NCI-H2081 (cell line): ENCODE results near the gene DNAJB8.

ENCODE experiments used
- DNase-seq, 2 experiments: peaks; one replicate each; lab custom pipeline; 2025; lab: John Stamatoyannopoulos, UW

The DNAJB8 gene

DNA sequence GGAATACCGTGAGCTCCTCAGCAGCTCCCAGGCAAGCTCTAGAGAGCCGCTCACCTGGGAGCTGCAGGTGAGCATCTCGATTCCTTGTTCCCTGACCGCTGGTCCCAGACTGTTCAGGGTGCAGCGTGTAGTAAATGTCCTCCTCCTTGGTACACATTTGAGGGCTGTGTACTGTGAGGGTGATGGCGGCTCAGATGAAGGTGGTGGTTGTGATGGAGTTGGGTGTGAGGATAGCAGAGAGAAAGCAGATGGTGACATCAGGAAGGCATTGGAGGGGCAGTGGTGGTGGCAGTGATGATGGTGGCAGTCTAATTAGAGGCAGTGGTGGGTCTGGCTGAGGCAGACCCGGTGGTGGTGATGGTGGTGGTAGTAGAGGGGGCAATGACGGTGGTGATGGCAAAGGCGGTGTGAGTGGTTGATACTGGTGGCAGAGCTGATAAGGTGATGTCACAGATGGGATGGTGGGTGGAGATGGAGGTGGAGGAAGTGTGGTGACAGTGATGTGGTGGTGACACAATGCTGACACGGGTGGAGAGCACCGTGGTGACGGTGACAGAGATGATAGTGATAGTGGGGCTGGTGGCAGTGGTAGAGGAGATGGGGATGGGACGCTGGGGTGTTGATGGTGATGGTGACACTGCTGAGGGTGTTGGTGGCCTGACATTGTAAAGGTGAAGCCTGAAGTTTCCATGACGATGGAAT lies at the start of gene DNAJB8:
Gene DNAJB8 (minus strand): TSS at position 51 of the 702 bp plus-strand sequence. CDS start 3,645 bp downstream, outside the sequence.
- DNase-seq, result no peak

DNA sequence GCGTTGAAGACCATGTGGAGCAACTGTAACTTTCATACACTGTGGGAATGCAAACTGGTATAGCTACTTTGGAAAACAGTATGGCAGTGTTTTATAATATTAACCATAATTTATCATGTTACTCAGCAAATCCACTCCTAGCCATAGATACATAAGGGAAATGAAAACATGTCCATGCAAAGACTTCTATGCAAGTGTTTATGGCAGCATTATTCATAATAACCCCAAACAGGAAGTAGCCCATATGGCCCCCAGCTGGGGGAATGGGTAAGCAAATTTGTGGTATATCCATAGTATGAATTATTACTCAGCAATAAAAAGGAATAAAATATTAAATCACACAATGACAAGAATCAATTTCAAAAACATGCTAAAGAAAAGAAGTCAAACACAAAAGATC lies 49.3 kb upstream of the DNAJB8 start:
- DNase-seq, result no peak

DNA sequence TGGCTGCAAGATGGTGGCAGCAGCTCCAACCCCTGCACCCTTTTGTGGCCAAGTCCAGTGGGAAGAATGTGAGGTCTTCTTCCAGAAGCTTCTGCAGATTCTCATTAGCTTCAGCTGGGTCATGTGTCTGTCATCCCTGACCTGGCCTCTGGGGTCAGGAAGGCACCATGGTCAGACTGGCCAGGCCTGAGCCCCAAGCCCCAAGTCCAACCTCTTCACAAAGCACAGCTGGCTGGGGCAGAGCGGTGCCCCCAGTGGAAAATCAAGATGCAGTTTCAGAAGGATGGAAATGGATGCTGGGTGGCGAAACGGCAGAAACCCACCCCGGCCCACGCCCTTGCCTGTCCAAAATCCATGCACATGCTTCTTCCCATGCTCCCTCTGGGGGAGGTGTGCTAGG lies 42.2 kb upstream of the DNAJB8 start:
- no peak for DNase-seq

DNA sequence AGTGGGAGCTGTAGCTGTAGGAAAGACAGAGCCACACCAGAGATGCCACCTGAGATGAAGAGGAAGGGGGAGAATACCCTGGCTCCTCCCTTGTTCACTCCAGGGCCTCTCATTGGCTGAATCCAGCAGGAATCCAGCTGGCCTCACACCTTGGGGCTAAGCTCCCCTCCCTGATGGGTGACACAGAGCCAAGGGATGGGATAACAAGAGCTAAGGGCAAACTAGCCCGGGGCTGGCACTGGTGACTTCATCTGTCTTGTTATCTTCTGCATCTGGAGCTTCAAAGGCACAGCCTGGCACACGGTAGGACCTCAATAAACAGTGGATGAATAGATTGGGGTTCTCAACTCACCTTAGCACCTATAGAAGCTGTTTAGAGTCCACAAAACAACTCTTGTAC lies 40.1 kb upstream of the DNAJB8 start:
- DNase-seq, result no peak

DNA sequence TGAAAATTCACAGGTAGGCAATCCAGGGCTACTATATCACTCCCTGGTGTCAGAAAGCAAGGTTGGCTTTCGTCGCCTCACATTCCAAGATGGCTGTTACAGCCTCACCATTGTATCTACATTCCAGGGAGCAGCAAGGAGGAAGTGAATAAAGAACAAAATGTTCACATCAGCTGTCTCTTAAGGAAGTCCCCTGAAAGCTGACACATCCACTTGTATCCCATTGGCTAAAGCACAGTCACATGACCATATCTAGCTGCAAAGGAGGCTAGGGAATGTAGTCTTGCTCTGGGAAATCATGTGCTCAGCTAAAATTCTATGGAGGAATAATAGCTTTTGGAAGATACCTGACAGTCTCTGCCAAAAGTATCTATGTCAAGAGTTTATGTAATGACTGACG lies 39.1 kb upstream of the DNAJB8 start:
- no peak for DNase-seq

DNA sequence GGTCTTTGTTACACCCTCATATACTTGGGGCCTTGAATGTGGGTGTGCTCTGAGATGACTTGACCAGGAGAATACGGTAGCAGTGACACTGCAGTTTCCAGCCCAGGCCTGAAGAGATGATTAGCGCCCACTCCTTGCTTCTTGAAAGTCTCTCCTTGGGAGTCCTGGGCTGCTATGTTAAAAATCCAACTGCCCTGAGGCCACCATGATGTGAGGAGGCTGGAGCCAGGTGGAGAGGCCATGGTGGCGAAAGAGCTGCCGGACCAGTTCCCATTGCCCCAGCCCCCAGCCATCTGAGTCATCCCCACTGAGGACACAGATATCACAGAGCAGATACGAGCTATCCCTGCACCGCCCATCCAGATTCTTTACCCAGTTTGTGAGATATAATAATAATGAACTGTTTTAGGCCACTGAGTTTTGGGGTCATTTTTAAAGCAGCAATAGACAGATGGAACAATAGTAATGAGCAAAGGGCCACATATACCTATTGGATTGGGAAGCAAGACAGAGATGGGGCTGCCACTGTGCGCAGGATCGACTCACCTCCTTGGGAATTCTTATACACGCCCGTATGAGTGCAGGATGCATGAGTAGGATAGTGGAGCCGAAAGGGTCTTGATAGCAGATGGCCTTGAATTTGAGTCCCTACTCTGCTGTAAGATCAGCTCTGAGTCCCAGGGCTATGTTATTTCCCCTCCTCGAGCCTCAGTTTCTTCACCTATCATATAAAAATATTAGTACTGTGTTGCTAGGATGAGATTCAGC lies 38.5 kb upstream of the DNAJB8 start:
- DNase-seq, result no peak

DNA sequence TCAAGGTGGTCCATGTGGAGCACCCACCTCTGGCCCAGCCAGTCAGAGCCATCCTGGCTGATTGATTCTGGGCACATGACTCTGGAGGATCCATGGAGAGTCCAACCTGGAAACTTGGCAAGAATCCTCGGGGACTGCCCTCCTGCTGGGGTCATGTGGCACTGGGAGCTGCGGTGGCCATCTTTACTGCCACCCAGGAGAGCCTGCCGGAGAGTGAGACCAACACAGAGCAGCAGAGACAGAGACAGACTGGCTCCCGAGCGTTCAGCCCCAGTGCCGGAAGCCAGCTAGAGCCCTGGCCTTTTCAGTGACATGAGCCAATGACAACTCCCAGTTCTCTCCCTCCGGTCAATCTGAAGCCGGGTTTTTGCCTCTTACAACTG lies 37.8 kb upstream of the DNAJB8 start:
- no peak for DNase-seq

DNA sequence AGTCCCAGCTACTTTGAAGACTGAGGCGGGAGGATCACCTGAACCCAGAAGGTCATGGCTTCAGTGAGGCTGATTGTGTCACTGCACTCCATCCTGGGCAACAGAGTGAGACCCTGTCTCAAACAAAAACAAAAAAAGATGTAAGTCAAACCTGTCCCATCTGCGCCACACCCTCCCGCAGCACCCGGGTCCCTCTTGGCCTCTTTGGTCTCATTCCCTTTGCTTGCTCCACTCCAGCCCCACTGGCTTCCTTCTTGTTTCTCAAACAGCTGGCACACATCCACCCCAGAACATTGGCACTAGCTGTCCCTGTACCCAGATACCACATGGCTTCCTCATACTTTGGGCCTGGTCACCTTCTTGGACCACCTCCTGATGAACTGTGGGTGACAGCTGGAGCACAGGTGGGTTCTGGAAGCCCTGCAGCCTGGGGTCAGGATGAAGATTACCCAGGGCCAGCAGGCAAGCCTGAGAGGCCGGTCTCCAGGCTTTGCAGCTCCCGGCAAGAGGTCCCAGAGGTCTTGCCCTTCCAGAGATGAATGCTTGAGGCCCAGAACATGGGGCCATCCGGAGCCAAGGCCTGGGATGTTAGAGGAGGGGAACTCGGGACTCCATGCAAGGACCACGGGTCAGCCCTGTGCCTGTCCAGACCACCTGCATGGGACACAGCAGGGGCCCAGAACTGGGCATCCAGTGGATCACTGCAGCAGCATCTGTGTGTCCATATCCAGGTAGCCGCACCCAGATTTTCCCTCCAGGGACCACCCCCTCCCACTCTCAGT lies 37.3 kb upstream of the DNAJB8 start:
- no peak for DNase-seq

- peak in 1 of 2 experiments; percentile 10 for DNase-seq
These were observed 36.5 kb upstream of the DNAJB8 start for GRCh38 chr3:128503164-128503651.

DNA sequence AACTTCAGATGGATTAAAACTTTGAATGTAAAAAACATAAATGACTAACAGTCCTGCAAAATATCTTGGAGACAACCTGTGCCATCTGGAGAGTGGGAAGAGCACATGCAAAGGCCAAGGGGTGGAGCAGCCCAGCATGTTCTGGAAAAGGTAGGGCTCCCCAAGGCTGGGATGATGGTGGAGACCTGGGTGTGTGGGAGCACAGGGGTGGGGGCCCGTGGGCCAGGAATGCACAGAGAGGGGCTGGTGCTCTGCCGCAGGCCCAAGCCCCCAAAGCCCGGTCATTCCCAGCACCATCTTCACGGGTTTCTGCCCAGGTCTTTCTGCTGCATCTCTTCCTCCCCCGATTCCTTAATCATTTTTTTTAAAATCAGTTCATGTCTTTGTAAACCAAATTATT lies 36.0 kb upstream of the DNAJB8 start:
- no peak for DNase-seq

DNA sequence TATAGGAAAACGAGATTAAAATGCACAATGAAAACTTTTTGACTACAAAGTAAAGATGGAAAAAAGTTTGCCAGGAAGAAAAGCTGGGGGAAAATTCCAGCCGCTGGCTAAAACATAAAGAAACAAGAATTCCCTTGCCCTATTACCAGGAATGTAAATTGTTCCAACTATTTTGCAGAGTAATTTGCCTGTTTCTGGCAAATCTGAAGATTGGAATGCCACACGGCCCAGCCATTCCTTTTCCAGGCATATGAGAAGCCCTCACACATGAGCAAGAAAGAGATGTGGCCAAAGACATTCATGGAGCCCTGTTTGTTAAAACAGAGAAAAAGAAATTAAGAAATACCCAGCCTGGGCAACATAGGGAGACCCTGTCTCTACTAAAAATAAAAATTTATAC lies 34.7 kb upstream of the DNAJB8 start:
- DNase-seq, result no peak

DNA sequence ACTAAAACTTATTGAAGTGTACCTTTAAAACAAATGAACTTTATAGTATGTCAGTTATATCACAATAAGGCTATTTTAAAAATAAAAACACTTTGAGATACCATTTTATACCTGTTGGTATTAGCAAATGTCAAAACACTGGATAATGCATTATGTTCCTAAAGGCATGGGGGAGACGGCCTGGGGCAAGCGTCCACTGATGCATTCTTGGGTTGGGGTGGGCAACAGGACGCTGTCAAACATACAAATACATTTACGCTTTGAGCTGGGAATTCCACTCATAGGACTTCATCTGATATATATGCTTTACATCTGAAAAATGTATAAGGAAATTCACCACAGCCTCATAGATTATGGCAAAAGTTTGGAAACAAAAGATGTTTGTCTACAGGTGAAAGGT lies 33.9 kb upstream of the DNAJB8 start:
- DNase-seq, result no peak

DNA sequence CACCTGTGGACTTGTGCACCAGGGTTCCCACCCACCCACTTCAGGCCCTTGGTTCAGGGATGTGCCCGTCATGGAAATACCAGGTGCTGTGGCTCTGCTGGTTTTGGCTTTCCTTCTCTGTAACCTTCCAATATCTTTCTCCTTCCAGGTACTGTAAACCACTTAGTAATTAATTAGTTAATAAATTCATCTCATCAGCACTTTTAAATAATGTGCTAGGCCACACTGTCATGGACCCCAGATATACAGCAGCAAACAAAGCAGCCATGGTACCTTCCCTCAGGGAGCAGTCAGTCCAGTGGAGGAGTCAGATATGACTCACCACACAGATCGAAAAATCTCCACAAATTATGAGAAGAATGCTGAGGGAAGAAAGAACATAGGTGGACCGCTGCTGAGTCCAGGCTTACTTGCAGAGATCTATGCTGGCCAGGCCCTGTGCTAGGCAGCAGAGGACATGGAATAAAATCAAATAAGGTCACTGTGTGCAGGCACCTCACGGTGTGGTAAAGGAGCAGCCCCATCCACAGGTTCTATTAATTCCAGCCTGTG lies 33.1 kb upstream of the DNAJB8 start:
- DNase-seq, result no peak

DNA sequence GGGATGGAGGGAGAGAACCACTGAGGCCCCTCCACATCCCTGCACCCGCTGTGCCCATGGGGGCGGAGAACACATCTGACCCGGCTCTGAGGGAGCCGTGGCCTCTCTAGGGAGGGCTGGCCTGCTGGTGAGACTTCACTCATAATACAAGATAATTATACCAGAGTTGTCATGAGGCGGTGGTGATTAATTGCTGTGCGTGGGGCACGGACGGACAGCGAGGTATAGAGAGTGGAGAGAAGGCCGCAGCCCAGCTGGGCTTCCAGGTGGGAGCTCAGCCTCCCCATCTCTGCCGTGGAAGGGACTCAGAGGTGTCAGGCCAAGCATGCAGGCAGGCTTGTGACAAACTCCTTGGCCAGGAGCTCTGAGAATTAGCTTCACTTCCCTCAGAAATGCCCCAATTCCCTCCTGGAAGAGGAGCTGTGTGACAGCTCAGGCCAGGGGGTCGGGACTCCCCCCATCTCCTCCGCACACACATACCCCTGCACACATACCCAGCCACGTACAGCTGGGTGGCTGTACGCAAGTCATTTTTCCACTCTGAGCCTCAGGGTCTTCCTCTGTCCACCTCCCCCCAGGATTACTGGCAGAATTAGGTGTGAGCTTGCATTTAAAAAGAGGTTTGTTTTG lies 32.3 kb upstream of the DNAJB8 start:
- DNase-seq, result no peak

- no peak for DNase-seq
These were observed 31.5 kb upstream of the DNAJB8 start for GRCh38 chr3:128498127-128498626.

DNA sequence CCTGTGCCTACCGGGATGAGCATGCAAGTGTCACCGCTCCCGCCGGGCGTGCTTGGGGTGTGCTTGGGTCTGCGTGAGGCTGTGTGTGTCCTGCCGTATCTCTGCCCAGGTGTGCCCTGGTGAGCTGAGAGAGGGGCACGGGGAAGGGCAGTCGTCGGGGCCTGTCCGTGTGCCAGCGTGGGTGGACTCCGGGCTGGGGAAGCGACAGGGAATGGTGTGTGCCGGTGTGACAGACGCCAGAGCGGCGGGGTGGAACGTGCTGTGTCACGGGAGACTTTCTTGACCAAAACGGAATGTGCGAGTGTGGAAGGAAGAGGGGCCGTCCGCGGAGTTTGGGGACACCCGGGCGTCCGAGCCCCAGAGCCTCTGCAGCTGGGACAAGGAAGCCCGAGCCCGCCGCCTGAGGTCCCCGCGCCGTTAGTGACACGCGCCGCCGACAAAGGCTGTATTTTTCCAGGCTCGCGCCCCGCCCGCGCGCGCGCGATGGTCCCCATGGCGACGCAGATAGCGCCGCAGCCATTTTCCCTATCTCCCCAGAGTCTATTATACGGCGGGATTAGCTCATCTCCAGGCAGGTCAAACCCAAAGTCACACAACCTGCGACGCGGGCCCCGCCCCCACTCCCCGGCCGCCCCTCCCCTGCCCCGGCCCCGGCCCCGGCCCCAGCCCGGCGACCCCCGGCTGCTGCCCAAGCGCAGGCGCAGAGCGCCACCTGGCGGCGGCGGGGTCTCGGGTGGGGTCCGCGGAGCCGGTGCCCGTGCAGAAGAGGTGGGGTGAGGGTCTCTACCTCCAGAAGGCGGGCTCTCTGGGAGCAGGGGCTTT lies 30.8 kb upstream of the DNAJB8 start:
- DNase-seq, result peak; percentile 84 to 86

DNA sequence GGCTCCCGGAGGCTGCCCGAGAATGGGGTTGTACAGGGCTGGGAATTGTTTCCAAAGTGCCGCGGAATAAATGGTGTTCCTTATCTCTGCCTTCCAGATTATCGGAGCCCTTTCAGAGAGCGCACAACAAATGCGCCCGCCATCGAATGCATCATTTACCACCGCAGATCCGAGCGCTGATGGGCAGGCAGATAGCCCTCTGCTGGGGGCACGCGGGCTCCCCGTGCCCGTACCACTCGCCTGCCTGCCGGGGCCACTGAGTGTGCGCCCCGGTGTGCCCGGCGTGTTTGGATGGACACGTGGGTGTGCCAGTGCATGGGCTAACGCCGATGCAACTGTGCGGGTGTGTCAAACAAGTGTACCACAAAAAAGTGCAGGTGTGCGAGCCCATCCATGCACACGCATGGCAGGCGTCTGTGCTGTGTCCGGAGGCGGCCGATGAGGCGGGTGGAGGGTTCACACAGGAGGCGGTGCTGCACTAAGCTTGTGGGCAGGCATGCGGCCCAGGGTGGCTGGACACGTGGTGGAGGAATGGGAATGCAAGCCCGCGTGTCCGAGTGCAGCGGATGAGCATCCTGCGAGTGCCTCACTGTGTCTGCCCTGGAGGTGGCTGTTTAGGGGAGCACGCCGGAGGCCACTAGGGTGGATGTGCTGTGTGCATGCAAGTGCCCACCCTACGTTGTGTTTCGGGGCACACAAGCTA lies 30.1 kb upstream of the DNAJB8 start:
- DNase-seq, result peak; percentile 26 to 43

DNA sequence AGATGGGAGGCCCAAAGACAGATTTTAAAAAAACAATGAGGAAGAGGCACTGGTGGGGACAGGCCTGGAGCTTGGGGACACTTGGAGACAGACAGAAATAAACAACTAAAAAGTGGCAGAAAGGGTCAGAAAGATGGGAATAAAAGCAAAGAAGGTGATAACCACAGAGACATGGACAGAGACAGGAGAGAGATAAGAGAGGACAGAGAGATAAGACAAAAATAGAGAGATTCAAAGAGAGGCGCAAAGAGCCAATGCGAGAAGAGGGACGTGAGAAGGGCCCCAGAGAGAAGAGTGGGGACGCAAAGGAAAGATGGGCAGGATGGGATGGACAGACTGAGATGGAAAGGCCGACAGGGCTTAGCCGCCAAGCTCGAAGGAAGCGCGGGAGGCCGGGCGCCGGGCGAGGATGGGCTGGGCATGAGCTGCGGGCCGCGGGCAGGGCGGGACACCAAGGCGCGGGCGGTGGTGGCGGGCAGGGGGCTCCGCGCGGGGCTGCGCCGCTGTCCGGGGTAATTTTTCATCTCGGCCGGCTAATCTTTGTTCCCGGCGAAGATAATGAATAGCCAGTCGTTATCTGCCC lies 29.4 kb upstream of the DNAJB8 start:
- no peak for DNase-seq

DNA sequence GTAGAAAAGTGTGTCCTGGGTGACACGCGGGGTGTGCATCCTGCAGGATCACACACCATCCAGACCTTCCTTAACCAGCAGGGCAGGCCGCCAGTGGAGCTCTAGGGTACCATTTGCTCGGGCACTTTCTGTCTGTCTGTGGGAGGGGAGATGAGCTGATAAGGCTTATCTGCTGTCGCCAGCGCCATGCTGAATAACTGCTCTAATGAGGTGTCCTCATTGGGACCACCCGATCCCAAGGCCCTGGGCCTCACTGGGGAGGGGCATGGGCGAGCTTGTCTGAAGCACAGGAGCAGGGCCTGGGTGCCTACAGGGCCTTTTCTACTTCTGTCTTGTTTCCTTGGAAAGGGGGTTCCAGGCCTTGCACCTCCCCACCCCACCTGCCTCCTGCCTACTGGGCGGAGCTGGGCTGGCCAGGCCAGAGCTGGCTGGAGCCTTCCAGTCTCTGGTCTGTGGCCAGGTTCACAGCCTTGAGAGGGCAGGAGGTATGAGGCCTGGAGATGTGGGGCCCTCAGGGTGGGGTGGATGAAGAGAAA lies 28.8 kb upstream of the DNAJB8 start:
- DNase-seq, result no peak

DNA sequence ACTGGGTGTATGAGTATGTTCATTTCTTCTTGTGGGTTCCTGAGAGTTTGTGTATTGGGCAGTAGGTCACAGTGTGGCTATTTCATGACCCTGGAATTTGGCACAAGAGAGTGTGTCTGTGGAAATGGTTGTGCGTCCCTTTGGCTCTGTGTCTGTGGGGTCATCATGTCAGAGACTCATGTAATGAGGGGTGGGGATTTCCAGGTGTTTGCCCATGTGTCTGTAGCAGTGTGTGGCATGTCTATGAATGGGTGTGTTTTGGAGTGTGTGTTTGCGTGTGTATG lies 27.6 kb upstream of the DNAJB8 start:
- no peak for DNase-seq
